ENCODE results near the gene DUSP9.

DUSP9 gene

DNA sequence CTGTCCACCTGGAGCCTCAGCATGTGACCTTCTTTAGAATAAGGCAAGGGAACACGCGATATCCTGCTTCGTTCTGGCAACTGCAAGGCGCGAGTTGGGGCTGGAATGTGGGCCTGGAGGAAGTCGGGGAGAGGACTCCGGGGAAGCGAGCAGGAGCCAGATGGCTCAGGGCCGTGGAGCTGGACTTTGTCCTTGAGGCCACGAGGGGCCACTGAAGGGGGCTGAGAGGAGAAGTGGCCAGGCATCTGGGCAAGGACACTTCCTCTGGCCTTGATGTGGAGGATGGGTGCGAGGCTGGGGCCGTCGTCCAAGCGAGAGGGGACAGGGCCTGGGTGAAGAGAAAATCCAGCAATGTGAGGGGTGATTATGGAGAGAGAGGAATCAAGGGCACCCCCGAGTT is 12.2 kb upstream of the DUSP9 start:
- H3K27ac ChIP-seq, result no peak overlapping the region
- DNase-seq, result no peak
- intact Hi-C loops (cut with DNase I; ENCODE audit: low total_unique reads), result no loop called here
- H3K4me1 ChIP-seq, result no peaks in the 10 kb centered on the region
- H3K36me3 ChIP-seq, result no peaks in the 10 kb centered on the region
- TF ChIP-seq, protein P1, sequence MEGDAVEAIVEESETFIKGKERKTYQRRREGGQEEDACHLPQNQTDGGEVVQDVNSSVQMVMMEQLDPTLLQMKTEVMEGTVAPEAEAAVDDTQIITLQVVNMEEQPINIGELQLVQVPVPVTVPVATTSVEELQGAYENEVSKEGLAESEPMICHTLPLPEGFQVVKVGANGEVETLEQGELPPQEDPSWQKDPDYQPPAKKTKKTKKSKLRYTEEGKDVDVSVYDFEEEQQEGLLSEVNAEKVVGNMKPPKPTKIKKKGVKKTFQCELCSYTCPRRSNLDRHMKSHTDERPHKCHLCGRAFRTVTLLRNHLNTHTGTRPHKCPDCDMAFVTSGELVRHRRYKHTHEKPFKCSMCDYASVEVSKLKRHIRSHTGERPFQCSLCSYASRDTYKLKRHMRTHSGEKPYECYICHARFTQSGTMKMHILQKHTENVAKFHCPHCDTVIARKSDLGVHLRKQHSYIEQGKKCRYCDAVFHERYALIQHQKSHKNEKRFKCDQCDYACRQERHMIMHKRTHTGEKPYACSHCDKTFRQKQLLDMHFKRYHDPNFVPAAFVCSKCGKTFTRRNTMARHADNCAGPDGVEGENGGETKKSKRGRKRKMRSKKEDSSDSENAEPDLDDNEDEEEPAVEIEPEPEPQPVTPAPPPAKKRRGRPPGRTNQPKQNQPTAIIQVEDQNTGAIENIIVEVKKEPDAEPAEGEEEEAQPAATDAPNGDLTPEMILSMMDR (IDR thresholded peaks at IDR 0.05), result no peak
- peaks cover 0 to 16% (median 5%) of the 10 kb centered on the region in 3 donors for H3K9me3 ChIP-seq
- no peaks in the 10 kb centered on the region for H3K27me3 ChIP-seq
- H3K4me3 ChIP-seq, result no peak overlapping the region

DNA sequence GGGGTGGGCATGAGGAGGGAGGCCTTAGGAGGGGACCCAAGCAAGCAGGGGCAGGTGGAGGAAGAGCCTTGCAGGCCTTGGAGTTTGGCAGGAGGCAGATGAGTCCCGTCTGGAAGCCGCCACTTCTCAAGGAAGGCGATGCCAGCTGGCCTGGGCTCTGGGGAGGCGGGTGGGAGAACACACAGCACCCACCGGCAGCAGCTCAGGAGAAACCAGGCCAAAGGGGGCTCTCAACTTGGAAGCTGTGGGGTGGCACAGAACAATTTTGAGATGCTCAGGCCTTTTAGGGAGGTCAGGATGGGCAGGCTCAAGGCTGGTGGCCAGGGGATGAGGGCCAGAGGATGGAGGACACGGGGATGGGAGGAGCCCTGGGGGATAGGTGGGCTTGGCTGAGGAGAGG is 11.6 kb upstream of the DUSP9 start:
- Histone ChIP-seq H3K9me3 (peaks cover 0 to 16% (median 5%) of the 10 kb centered on the region in 3 donors), H3K4me1 (no peaks in the 10 kb centered on the region), H3K27ac (no peak overlapping the region), H3K27me3 (no peaks in the 10 kb centered on the region), H3K4me3 (no peak overlapping the region), H3K36me3 (no peaks in the 10 kb centered on the region)
- no peak for DNase-seq
- intact Hi-C loops (cut with DNase I; ENCODE audit: low total_unique reads), result no loop called here
- TF ChIP-seq, protein P1 (IDR thresholded peaks at IDR 0.05), result no peak

DNA sequence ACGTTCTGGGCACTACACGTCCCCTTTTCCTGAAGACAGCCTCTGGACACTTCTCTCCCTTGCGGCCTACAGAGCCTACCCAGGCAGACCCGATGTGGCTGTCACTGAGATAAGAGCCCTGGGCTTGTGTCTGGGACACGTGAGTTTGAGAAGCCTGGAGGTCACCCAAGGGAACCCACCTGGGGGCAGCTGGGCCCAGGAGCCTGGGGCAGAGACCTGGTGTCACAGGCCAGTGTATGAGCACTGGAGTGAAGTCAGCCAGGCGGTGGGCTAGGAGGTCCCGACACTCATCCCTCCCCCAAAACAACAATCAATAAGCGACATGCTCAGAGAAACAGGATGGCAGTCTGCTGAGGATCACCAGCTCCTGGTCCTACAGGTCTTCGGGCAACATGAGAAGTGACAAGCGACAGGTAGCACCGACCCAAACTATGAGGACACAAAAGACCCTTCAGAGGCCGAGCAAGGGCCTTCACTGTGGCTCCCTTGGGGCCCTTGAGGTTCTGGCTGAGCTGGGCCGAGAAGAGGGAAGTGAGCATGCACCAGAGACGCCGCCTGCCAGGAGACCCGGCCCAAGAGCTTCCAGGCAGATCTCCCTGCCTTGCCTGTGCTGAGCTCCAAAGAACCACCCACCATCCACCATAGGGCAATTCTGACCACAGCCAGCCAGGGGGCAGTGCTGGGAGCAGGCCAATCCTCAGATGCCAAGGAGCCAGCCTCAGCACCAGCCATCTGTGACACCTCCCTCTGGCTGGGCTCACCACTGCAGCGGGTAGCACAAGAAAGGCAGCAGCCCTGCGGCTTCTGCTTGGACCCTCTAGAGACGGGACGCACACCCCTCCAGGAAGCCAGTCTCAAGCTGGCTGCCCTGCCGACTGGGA is 11.0 kb upstream of the DUSP9 start:
- Histone ChIP-seq H3K27ac (no peak overlapping the region), H3K9me3 (peaks cover 0 to 11% (median 5%) of the 10 kb centered on the region in 3 donors), H3K4me1 (no peaks in the 10 kb centered on the region), H3K36me3 (no peaks in the 10 kb centered on the region), H3K4me3 (no peak overlapping the region), H3K27me3 (peaks cover 0 to 3% of the 10 kb centered on the region in 2 donors)
- TF ChIP-seq, protein P1 (IDR thresholded peaks at IDR 0.05), result no peak
- intact Hi-C loops (cut with DNase I; ENCODE audit: low total_unique reads), result no loop called here
- no peak for DNase-seq

DNA sequence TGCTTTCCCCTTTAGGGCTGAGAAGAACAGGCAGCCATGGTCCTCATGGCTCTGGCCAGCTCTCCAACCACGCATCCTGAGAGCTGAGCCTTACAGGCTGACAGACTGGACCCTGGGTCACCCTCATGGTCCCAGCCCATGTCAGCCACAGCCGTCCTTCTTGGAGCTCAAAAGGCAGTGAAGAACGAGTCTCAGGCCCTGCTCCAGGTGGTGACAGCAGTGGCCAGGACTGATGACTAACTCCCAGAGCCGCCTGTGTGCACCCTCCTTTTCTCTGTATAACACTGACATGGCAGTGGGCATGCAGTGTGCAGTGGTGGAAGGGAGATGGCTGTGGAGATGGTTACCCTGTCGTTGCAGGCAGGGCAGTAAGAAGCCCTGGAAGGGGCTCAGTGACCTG is 10.3 kb upstream of the DUSP9 start:
- H3K27me3 ChIP-seq, result peaks cover 0 to 9% of the 10 kb centered on the region in 2 donors
- intact Hi-C loops (cut with DNase I; ENCODE audit: low total_unique reads), result no loop called here
- H3K27ac ChIP-seq, result no peak overlapping the region
- no peaks in the 10 kb centered on the region for H3K36me3 ChIP-seq
- H3K4me1 ChIP-seq, result peaks cover 0 to 3% (median under 1%) of the 10 kb centered on the region in 4 donors
- DNase-seq, result no peak
- H3K9me3 ChIP-seq, result peaks cover 0 to 6% (median 5%) of the 10 kb centered on the region in 3 donors
- no peak overlapping the region for H3K4me3 ChIP-seq
- TF ChIP-seq, protein P1 (IDR thresholded peaks at IDR 0.05), result no peak

DNA sequence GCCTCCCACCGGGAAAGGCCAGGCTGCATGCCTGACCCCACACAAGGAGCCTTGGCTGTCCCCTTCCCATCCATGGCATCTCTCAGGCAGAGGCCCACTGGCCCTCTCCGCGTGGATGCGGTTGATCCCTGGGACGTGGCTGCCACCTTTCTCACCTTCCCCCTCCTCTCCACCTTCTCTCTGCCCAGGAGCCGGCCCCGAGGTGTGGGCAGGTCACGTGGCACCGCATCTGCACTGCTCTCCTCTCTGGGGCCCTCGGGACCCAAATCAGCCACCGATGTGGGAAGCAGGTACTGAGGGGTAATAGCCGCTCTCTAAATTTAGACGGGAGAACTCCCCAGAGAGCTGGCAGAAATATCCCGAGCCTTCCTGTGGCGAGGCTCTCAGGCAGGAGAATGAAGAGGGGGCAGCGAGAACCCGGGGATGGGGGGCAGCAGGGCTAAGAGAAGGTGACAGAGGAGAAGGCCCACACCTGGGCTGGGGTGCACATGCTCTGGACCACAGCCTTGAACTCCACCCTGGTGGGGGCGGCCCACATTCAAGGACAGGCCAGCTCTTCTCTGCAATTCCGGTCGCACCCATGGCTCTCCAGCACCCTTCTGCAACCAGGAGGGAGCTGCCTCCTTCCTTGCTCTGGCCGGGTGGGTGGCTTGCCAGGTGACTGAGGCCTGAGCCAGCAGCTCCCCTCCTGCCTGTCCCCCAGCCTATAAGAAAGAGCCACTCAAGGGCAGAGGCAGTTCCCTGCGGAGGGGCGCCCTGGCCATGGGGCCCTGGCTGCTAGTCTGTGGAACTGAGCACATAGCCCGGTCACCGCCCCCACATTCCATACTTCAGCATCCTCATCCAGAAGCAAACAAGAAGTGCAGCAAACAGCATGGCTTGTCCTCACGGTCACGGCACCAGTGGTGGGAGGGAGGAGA is 9.6 kb upstream of the DUSP9 start:
- Histone ChIP-seq H3K27me3 (peaks cover 0 to 16% of the 10 kb centered on the region in 2 donors), H3K27ac (no peak overlapping the region)
- DNase-seq, result peak in 1 of 2 donors; percentile 20

More for the DNA sequence above, 9.6 kb upstream of the DUSP9 start:
- peaks cover 0 to 5% (median 2%) of the 10 kb centered on the region in 3 donors for H3K9me3 ChIP-seq
- intact Hi-C loops (cut with DNase I; ENCODE audit: low total_unique reads), result no loop called here
- no peaks in the 10 kb centered on the region for H3K36me3 ChIP-seq
- H3K4me1 ChIP-seq, result peaks cover 0 to 10% (median 4%) of the 10 kb centered on the region in 4 donors
- TF ChIP-seq, protein P1 (IDR thresholded peaks at IDR 0.05), result no peak
- H3K4me3 ChIP-seq, result no peak overlapping the region

All from tibial artery (tissue), 4 donors.